Measurements from ENCODE around the gene ZBTB49. TPM values are rescaled to one million over a fixed set of nuclear protein-coding genes. Genes with fewer than 3 reads are reported as not detected.
A peak's percentile ranks its signal among the peaks of the same experiment; 100 is the strongest.

ZBTB49 gene, protein sequence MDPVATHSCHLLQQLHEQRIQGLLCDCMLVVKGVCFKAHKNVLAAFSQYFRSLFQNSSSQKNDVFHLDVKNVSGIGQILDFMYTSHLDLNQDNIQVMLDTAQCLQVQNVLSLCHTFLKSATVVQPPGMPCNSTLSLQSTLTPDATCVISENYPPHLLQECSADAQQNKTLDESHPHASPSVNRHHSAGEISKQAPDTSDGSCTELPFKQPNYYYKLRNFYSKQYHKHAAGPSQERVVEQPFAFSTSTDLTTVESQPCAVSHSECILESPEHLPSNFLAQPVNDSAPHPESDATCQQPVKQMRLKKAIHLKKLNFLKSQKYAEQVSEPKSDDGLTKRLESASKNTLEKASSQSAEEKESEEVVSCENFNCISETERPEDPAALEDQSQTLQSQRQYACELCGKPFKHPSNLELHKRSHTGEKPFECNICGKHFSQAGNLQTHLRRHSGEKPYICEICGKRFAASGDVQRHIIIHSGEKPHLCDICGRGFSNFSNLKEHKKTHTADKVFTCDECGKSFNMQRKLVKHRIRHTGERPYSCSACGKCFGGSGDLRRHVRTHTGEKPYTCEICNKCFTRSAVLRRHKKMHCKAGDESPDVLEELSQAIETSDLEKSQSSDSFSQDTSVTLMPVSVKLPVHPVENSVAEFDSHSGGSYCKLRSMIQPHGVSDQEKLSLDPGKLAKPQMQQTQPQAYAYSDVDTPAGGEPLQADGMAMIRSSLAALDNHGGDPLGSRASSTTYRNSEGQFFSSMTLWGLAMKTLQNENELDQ
- total RNA-seq: 1 to 10 TPM; 3.5 to 8.9 (median 8.4) TPM
- long read RNA-seq, donor 1, partial matches to known transcripts: 0 of 6 reads
- long read RNA-seq, donor 1, other reads (novel, unspliced or antisense): 5 of 6 reads
- long read RNA-seq, donor 2: 0 reads

DNA sequence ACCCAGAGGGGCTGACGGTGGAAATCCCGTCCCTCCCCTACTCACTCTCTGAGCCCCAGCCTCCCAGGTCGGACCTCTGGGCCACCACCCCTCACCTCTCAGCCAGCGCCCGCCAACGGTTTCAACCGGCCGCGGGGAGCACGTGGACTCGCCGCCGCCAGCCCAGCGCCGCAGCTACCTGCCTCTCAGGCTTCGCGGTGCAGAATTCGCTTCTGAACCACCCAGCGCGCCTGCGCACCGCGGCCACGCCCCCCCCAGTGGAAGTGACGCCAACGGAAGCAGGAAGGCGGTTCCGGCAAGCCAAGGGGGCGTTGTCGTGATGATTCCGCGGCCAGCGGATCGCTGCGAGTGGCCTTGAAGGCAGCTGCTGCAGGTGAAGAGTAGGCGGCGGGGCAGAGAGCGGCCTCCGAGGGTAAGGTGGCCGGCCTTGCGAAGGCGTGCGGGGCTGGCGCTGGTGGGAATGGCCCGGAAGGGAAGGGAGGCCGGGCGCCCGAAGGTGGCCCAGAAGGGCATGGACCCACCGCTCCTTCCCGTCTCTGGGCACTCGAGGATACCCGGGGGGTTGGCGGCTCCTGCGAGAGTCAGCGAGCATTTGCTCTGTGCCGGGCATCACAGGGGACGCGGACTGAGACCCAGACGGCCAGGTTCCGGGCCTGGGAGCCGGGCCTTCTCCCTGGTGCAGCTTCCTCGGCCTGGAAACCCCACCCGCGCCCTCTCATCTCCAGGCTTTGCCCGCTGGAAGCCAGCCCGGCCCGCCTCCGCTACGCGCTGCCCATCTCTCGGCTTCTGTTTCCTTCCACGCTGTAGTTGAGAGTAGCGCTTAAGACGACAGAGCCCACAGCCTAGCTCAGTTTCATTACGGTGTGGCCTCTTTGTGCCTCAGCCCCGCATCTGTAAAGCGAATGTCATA is at the start of gene ZBTB49, which contains the start of gene LYAR:
ZBTB49 (plus strand) TSS at position 311 of the 910 bp plus-strand sequence. CDS start 9,695 bp downstream, outside the sequence.
LYAR (minus strand) TSS at position 214 of the 910 bp plus-strand sequence. CDS start 6,412 bp downstream, outside the sequence.
- Histone ChIP-seq H3K4me3 (peak within 1 kb of the TSS; percentile 80), H3K36me3 (ENCODE audit: low read depth) (no peaks in the 10 kb centered on the region), H3K9me3 (no peaks in the 10 kb centered on the region), H3K4me1 (ENCODE audit: low read depth) (peaks cover 15% of the 10 kb centered on the region)
- ATAC-seq (peak; percentile 99), DNase-seq (peak; percentile 95 to 99 (median 96))
- intact Hi-C loops (cut with DNase I, micrococcal nuclease): no loop called here
- TF ChIP-seq, protein P1, sequence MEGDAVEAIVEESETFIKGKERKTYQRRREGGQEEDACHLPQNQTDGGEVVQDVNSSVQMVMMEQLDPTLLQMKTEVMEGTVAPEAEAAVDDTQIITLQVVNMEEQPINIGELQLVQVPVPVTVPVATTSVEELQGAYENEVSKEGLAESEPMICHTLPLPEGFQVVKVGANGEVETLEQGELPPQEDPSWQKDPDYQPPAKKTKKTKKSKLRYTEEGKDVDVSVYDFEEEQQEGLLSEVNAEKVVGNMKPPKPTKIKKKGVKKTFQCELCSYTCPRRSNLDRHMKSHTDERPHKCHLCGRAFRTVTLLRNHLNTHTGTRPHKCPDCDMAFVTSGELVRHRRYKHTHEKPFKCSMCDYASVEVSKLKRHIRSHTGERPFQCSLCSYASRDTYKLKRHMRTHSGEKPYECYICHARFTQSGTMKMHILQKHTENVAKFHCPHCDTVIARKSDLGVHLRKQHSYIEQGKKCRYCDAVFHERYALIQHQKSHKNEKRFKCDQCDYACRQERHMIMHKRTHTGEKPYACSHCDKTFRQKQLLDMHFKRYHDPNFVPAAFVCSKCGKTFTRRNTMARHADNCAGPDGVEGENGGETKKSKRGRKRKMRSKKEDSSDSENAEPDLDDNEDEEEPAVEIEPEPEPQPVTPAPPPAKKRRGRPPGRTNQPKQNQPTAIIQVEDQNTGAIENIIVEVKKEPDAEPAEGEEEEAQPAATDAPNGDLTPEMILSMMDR (IDR thresholded peaks at IDR 0.05): no peak

DNA sequence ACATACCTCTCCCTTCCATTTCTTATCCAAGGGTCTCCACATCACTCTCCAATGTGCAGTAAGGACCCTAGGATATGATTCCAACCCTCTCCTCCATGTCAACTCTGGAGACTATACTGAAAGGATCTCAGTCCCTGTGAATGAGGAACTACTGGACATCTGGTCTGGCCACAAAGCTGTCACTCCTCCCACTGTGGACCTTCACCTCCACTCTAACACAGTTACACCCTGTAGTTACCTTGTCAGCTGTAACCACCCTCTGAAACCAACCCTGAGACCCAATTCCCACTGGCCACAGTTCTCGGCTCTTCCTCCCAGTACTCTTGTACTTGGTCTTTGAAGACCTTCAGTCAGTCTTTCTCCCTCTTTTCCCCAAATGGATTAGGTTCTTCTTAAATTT is 44.9 kb upstream of the ZBTB49 start:
- intact Hi-C loops (cut with DNase I, micrococcal nuclease): no loop called here
- Histone ChIP-seq H3K4me3 (no peak overlapping the region), H3K36me3 (ENCODE audit: low read depth) (no peaks in the 10 kb centered on the region), H3K9me3 (no peaks in the 10 kb centered on the region), H3K4me1 (ENCODE audit: low read depth) (peaks cover 18% of the 10 kb centered on the region)
- TF ChIP-seq, protein P1 (IDR thresholded peaks at IDR 0.05): no peak
- ATAC-seq (peak; percentile 56), DNase-seq (peak in 1 of 3 donors; percentile 17)

DNA sequence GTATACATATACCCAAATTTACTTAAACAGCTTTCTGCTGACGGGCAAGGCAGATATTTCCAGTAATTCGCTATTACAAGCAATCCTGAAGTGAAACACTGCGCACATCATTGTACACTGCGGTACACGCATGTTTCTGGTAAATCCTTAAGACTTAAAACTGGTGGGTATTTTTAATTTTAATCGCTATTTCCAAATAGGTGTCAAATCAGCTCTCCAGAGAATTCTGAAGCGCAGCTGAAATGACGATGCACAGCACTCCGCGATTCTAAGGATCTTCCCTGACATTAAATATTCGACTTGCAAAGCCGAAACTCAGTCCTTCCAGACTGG is 42.4 kb upstream of the ZBTB49 start:
- Histone ChIP-seq H3K4me3 (peak overlapping the region; percentile 57), H3K4me1 (ENCODE audit: low read depth) (peaks cover 18% of the 10 kb centered on the region), H3K9me3 (no peaks in the 10 kb centered on the region), H3K36me3 (ENCODE audit: low read depth) (no peaks in the 10 kb centered on the region)
- intact Hi-C loops (cut with DNase I, micrococcal nuclease): no loop called here
- TF ChIP-seq, protein P1 (IDR thresholded peaks at IDR 0.05): no peak
- ATAC-seq: peak; percentile 32
- no peak for DNase-seq

DNA sequence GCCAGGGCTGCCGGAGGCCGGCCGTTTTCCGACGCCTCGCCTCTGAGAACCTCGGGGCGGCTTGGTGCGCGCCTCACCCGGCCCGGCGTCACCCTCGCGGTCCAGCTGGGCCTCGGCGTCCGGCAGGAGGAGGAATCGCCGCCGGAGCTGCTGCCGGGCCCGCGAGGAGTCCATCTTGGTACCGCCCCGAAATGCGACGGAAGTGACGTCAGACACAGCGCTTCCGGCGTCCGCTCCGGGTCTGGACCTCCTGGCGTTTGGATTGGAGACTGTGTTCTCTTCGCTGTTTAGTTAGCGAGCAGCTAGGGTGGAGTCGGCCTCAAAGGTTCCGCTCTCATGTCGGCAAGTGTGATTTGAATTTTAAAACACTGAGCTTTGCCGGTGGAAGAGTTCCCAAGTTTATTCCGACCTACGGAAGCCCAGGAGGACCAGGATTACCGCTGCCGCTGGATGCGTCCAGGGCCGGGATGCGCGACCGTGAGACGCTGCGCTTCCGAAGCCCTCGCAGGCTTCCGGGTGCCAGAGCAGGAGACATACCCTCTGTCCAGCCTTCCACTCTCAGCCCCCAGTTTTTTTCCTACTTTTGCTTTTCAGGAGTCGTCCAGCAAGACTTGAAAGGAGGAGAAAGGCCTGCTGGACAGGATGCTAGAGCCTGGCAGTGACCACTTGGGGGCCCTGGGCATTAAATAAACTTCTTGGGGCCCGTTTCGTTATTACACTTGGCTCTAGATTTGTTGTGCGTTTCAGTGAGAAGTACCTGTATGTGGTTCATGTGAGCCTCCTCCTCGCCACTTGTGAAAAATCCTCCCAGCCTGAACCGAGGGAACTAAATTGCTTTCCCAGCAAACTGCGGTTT is 41.8 kb upstream of the ZBTB49 start, which contains the start of gene TMEM128:
TMEM128 (minus strand) TSS at position 195 of the 856 bp plus-strand sequence; CDS start at position 174, 21 bp downstream.
- intact Hi-C loops (cut with DNase I, micrococcal nuclease): no loop called here
- H3K36me3 ChIP-seq (ENCODE audit: low read depth): no peaks in the 10 kb centered on the region
- TF ChIP-seq, protein P1 (IDR thresholded peaks at IDR 0.05): no peak
- H3K9me3 ChIP-seq: no peaks in the 10 kb centered on the region
- peak; percentile 97 for ATAC-seq
- DNase-seq: peak; percentile 94 to 97 (median 94)
- H3K4me3 ChIP-seq: peak within 1 kb of the TSS; percentile 57
- H3K4me1 ChIP-seq (ENCODE audit: low read depth): peaks cover 18% of the 10 kb centered on the region
